ENCODE measurements around the gene ATP8A2.

DNA sequence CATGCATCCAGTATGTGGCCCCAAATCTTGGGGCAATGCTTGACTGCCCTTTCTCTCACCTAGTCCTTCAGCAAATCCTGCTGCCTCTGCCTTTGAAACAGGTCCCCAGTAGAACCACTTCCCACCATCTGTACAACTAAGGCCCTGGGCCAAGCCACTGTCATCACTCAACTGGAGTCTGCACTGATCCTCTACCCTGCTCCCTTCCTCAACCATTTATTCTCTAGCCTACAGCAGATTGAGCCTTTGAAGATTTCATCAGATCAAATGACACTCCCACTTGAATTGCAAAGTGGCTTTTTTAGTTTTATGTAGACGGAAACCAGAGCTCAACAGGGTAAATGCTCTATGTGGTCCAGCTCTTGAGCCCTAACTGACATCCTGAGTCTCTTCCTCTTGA is 43.5 kb downstream of the ATP8A2 start:
- TF ChIP-seq POLR2AphosphoS5 (IDR thresholded peaks at IDR 0.05; ENCODE audit: borderline replicate concordance, low read depth, low read length) (no peak), EZH2 (IDR thresholded peaks at IDR 0.05) (no peak), FOXP2 (optimal IDR thresholded peaks at IDR 0.05; ENCODE audit: control extremely low read depth, extremely low read length, insufficient read depth) (no peak)
